HEK293 (cell line): ENCODE results near the gene MBTD1.

Source experiments
- EGR2 ChIP-seq: fragments of 450-650 bp; formaldehyde crosslinking; IDR thresholded peaks from 2 replicates; pipeline ENCODE4 v1.5.1; 2016; ENCODE audit warnings: low read depth, missing biosample characterization, missing genetic modification characterization
- ELK4 ChIP-seq: IDR thresholded peaks from 2 replicates; pipeline ENCODE4 v1.6.1; 2011; ENCODE audit warnings: mild to moderate bottlenecking, low read depth, low read length, borderline replicate concordance
- HOXD13 ChIP-seq: sonication (generic); formaldehyde crosslinking; IDR thresholded peaks from 2 replicates; pipeline ENCODE4 v1.8.0; 2022; ENCODE audit warnings: missing genetic modification reagents, borderline replicate concordance
- INSM2 ChIP-seq: fragments of 450-650 bp; formaldehyde crosslinking; IDR thresholded peaks from 2 replicates; pipeline ENCODE4 v1.5.1; 2016; ENCODE audit warnings: missing biosample characterization, missing genetic modification characterization
- KLF9 ChIP-seq: fragments of 450-650 bp; formaldehyde crosslinking; IDR thresholded peaks from 2 replicates; pipeline ENCODE4 v1.5.1; 2016; ENCODE audit warnings: missing biosample characterization, missing genetic modification characterization, low read depth
- PBX3 ChIP-seq: sonication (generic); formaldehyde crosslinking; IDR thresholded peaks from 2 replicates; pipeline ENCODE4 v1.8.1; 2022; ENCODE audit warnings: mild to moderate bottlenecking, moderate library complexity, missing genetic modification reagents
- PRDM1 ChIP-seq: fragments of 450-650 bp; formaldehyde crosslinking; IDR thresholded peaks from 2 replicates; pipeline ENCODE4; 2016; ENCODE audit warnings: missing biosample characterization, missing genetic modification characterization
- PRDM6 ChIP-seq: fragments of 450-650 bp; formaldehyde crosslinking; IDR thresholded peaks from 2 replicates; pipeline ENCODE4 v1.5.1; 2017; ENCODE audit warnings: missing biosample characterization, missing genetic modification characterization
- REPIN1 ChIP-seq: fragments of 450-650 bp; formaldehyde crosslinking; IDR thresholded peaks from 2 replicates; pipeline ENCODE4 v1.5.1; 2017; ENCODE audit warnings: missing biosample characterization, missing genetic modification characterization, low read depth
- SP3 ChIP-seq: fragments of 450-650 bp; formaldehyde crosslinking; IDR thresholded peaks from 2 replicates; pipeline ENCODE4 v1.5.1; 2016; ENCODE audit warnings: missing biosample characterization, missing genetic modification characterization
- YY2 ChIP-seq: fragments of 450-650 bp; formaldehyde crosslinking; IDR thresholded peaks from 2 replicates; pipeline ENCODE4 v1.5.1; 2016; ENCODE audit warnings: missing biosample characterization, missing genetic modification characterization
- ZBTB10 ChIP-seq: fragments of 450-650 bp; formaldehyde crosslinking; IDR thresholded peaks from 2 replicates; pipeline ENCODE4 v1.5.1; 2016; ENCODE audit warnings: missing biosample characterization, missing genetic modification characterization
- ZBTB48 ChIP-seq: fragments of 450-650 bp; formaldehyde crosslinking; IDR thresholded peaks from 2 replicates; pipeline ENCODE4 v1.5.1; 2016; ENCODE audit warnings: missing biosample characterization, missing genetic modification characterization
- ZBTB6 ChIP-seq: fragments of 450-650 bp; formaldehyde crosslinking; IDR thresholded peaks from 2 replicates; pipeline ENCODE4 v1.5.1; 2017; ENCODE audit warnings: missing biosample characterization, missing genetic modification characterization
- ZFP69B ChIP-seq: fragments of 450-650 bp; formaldehyde crosslinking; IDR thresholded peaks from 2 replicates; pipeline ENCODE4 v1.5.1; 2016; ENCODE audit warnings: missing biosample characterization, missing genetic modification characterization
- ZNF146 ChIP-seq: fragments of 450-650 bp; formaldehyde crosslinking; IDR thresholded peaks from 2 replicates; pipeline ENCODE4 v1.5.1; 2016; ENCODE audit warnings: missing biosample characterization, missing genetic modification characterization
- ZNF157 ChIP-seq: fragments of 450-650 bp; formaldehyde crosslinking; IDR thresholded peaks from 2 replicates; pipeline ENCODE4 v1.5.1; 2016; ENCODE audit warnings: missing biosample characterization, missing genetic modification characterization
- ZNF19 ChIP-seq: fragments of 450-650 bp; formaldehyde crosslinking; IDR thresholded peaks from 2 replicates; pipeline ENCODE4; 2016; ENCODE audit warnings: missing biosample characterization, missing genetic modification characterization, low read depth
- ZNF311 ChIP-seq: fragments of 450-650 bp; formaldehyde crosslinking; IDR thresholded peaks from 2 replicates; pipeline ENCODE4 v1.5.1; 2017; ENCODE audit warnings: missing biosample characterization, missing genetic modification characterization, borderline replicate concordance
- ZNF513 ChIP-seq: fragments of 450-650 bp; IDR thresholded peaks from 2 replicates; pipeline ENCODE4 v1.5.1; 2018; ENCODE audit warnings: missing biosample characterization, missing genetic modification characterization
- ZNF514 ChIP-seq: fragments of 450-650 bp; formaldehyde crosslinking; IDR thresholded peaks from 2 replicates; pipeline ENCODE4 v1.5.1; 2016; ENCODE audit warnings: missing biosample characterization, missing genetic modification characterization
- ZNF529 ChIP-seq: fragments of 450-650 bp; formaldehyde crosslinking; IDR thresholded peaks from 2 replicates; pipeline ENCODE4 v1.5.1; 2017; ENCODE audit warnings: missing genetic modification characterization, missing biosample characterization; ENCODE audit not compliant: insufficient replicate concordance
- ZNF548 ChIP-seq: fragments of 450-650 bp; formaldehyde crosslinking; IDR thresholded peaks from 2 replicates; pipeline ENCODE4 v1.5.1; 2016; ENCODE audit warnings: missing biosample characterization, missing genetic modification characterization
- ZNF555 ChIP-seq: fragments of 450-650 bp; formaldehyde crosslinking; conservative IDR thresholded peaks from 2 replicates; pipeline ENCODE4 v1.5.1; 2017; ENCODE audit warnings: missing biosample characterization, mild to moderate bottlenecking, missing genetic modification characterization, inconsistent platforms
- ZNF629 ChIP-seq: fragments of 450-650 bp; formaldehyde crosslinking; IDR thresholded peaks from 2 replicates; pipeline ENCODE4 v1.5.1; 2017; ENCODE audit warnings: missing biosample characterization, missing genetic modification characterization
- ZNF677 ChIP-seq: fragments of 450-650 bp; IDR thresholded peaks from 2 replicates; pipeline ENCODE4 v1.5.0; 2018; ENCODE audit warnings: missing biosample characterization, mild to moderate bottlenecking, missing genetic modification characterization, moderate library complexity
- ZNF776 ChIP-seq: fragments of 450-650 bp; formaldehyde crosslinking; IDR thresholded peaks from 2 replicates; pipeline ENCODE4 v1.5.0; 2017; ENCODE audit warnings: missing biosample characterization, missing genetic modification characterization, borderline replicate concordance
- ZXDB ChIP-seq: fragments of 450-650 bp; formaldehyde crosslinking; IDR thresholded peaks from 2 replicates; pipeline ENCODE4 v1.5.1; 2016; ENCODE audit warnings: missing biosample characterization, missing genetic modification characterization

Gene MBTD1

GRCh38 chr17:51153210-51154072 is 106.4 kb downstream of the MBTD1 start, which contains the start of gene NME1 (continued):
- TF ChIP-seq ZNF19 (no peak), ZXDB (tag by site-specific recombination) (peak; percentile 99), ZBTB10 (peak; percentile 84), PRDM6 (tag by site-specific recombination) (0 out of 2 replicates have a peak, but pooled peaks have one; percentile 33), PRDM1 (tag by site-specific recombination) (peak; percentile 66), ZNF548 (no peak), ZNF514 (tag by site-specific recombination) (no peak), ZNF529 (tag by site-specific recombination) (no peak), PBX3 (CRISPR knock-in tag) (peak; percentile 97), SP3 (tag by site-specific recombination) (peak; percentile 96), KLF9 (tag by site-specific recombination) (peak; percentile 83), HOXD13 (CRISPR knock-in tag) (no peak; the same call in 1 of the 2 replicates), EGR2 (tag by site-specific recombination) (peak; percentile 99), ZNF677 (tag by site-specific recombination) (0 out of 2 replicates have a peak, but pooled peaks have one; percentile 7), ZNF555 (tag by site-specific recombination) (no peak), ZNF776 (tag by site-specific recombination) (no peak), ZFP69B (peak; percentile 97), ZNF311 (tag by site-specific recombination) (no peak), INSM2 (peak; percentile 97), YY2 (tag by site-specific recombination) (peak; percentile 88), ZBTB6 (tag by site-specific recombination) (peak; percentile 76), REPIN1 (tag by site-specific recombination) (peak; percentile 99), ZNF629 (tag by site-specific recombination) (peak; percentile 94), ZNF157 (peak; percentile 47; the same call in 1 of the 2 replicates), ELK4 (no peak), ZBTB48 (tag by site-specific recombination) (peak; percentile 64), ZNF513 (peak; percentile 55; the same call in 1 of the 2 replicates), ZNF146 (tag by site-specific recombination) (peak; percentile 67)
